CD4-positive, alpha-beta T cell (primary cell): Measurements from ENCODE around the gene RLIM. TPM values are rescaled to one million over a fixed set of nuclear protein-coding genes. Genes with fewer than 3 reads are reported as not detected.
"Not testable (repeated sequence)": the region's sequence is repeated elsewhere in the genome, so short reads cannot be mapped to it uniquely, and the experiment has no call there.

Experiments
- ATAC-seq: fragments of 200-7000 bp; cut with Tn5 transposase; one replicate; pipeline ENCODE4 v1.10.0; 2022; ENCODE audit warnings: mild to moderate bottlenecking; ENCODE audit not compliant: poor library complexity
- CTCF ChIA-PET: fragments of 350-600 bp; sonication (Branson Sonifier 250); formaldehyde crosslinking; loops from one replicate; lab custom pipeline; 2021; ENCODE audit warnings: antibody characterized with exemption, inconsistent platforms; lab: Charles Lee
- POLR2A ChIA-PET: fragments of 350-600 bp; sonication (Branson Sonifier 250); formaldehyde crosslinking; loops from one replicate; lab custom pipeline; 2021; ENCODE audit warnings: antibody characterized with exemption, inconsistent platforms; lab: Charles Lee
- DNase-seq, 14 experiments: peaks; one replicate each; pipeline ENCODE4 v3.0.0-alpha.2; 2013 to 2020; ENCODE audit warnings: mixed read lengths in 2 of 14
- H3K27ac ChIP-seq, 2 donors: one replicate each; pipeline versions ENCODE4 v1.5.1 to v1.7.0; 2013; ENCODE audit warnings: low read length in 2 of 2, low read depth in 1 of 2, mild to moderate bottlenecking in 1 of 2
- H3K27me3 ChIP-seq, 2 experiments: 1 replicate in 1 of 2; 2 replicates in 1 of 2; pipeline versions ENCODE4 v1.6.1 to v1.7.0; 2013; ENCODE audit warnings: low read length in 2 of 2, control low read depth in 1 of 2, mild to moderate bottlenecking in 1 of 2, moderate library complexity in 1 of 2; ENCODE audit not compliant: insufficient read depth in 2 of 2, control insufficient read depth in 1 of 2
- H3K36me3 ChIP-seq: one replicate; pipeline ENCODE4 v1.6.1; 2013; ENCODE audit warnings: low read length, control low read depth; ENCODE audit not compliant: insufficient read depth
- H3K4me1 ChIP-seq: one replicate; pipeline ENCODE4 v1.6.1; 2013; ENCODE audit warnings: low read length, control low read depth; ENCODE audit not compliant: insufficient read depth
- H3K4me3 ChIP-seq: one replicate; pipeline ENCODE4 v1.5.1; 2013; ENCODE audit warnings: mild to moderate bottlenecking, low read length, moderate library complexity
- H3K9me3 ChIP-seq, 2 experiments: 1 replicate in 1 of 2; 2 replicates in 1 of 2; pipeline versions ENCODE4 v1.6.1 to v1.7.0; 2013; ENCODE audit warnings: low read length in 2 of 2, mild to moderate bottlenecking in 2 of 2, control low read depth in 1 of 2, moderate library complexity in 1 of 2; ENCODE audit not compliant: control insufficient read depth in 1 of 2, insufficient read depth in 1 of 2
- H3K27ac Mint-ChIP-seq: one replicate; pipeline ENCODE4 v1.8.0; 2020; ENCODE audit warnings: mixed read lengths
- H3K27me3 Mint-ChIP-seq: one replicate; pipeline ENCODE4 v1.8.0; 2021; ENCODE audit warnings: mixed read lengths
- H3K36me3 Mint-ChIP-seq: one replicate; pipeline ENCODE4 v1.8.0; 2021; ENCODE audit warnings: low read depth, mixed read lengths
- H3K4me1 Mint-ChIP-seq: one replicate; pipeline ENCODE4 v1.8.0; 2021; ENCODE audit warnings: low read depth, mixed read lengths
- H3K4me3 Mint-ChIP-seq: one replicate; pipeline ENCODE4 v1.8.0; 2020; ENCODE audit warnings: mild to moderate bottlenecking, mixed read lengths
- H3K9me3 Mint-ChIP-seq: one replicate; pipeline ENCODE4 v1.8.0; 2020; ENCODE audit warnings: mixed read lengths
- CTCF ChIP-seq: fragments of 200-600 bp; IDR thresholded peaks from one replicate; pipeline ENCODE4 v1.8.0; 2022; ENCODE audit warnings: antibody characterized with exemption, mild to moderate bottlenecking
- intact Hi-C, 2 experiments: fragments of 100-400 bp; cut with DNase I in 1 of 2; cut with micrococcal nuclease in 1 of 2; formaldehyde crosslinking; loops; one replicate each; pipeline versions ENCODE4 v1.15.1 to v1.9.0; 2023 to 2025; cut with DNase I, micrococcal nuclease
- polyA plus RNA-seq, 2 donors: library from polyadenylated mRNA; unstranded; fragments of 120-200 nt; gene quantifications; one replicate each; pipeline ENCODE4 v1.2.1, GENCODE V29; 2013
- total RNA-seq, 174 experiments: library from RNA in 2 of 174; stranded (reverse) in 2 of 174; gene quantifications; one replicate each; pipeline ENCODE4 v1.2.3 and lab custom pipeline; 2021 to 2026

RLIM gene
- total RNA-seq = 10 to 100 TPM; 71.0 to 73.6 TPM
- 13.3 TPM for polyA plus RNA-seq (2013, experiment 1 of 2)
- 16.4 TPM for polyA plus RNA-seq (2013, experiment 2 of 2)
- total RNA-seq (lab: John Stamatoyannopoulos, UW) = 129 to 550 (median 194) reads per million in 172 experiments

- DNase-seq (peak; percentile 83 to 97 (median 88)), ATAC-seq (peak; percentile 88)
- Histone ChIP-seq H3K27me3 (no peaks in the 10 kb centered on the region), H3K4me3 (peak within 1 kb of the TSS; percentile 90), H3K9me3 (no peaks in the 10 kb centered on the region), H3K4me1 (peaks cover 6% of the 10 kb centered on the region), H3K36me3 (peaks cover 5% of the 10 kb centered on the region), H3K27ac (peak within 1 kb of the TSS; percentile 95 to 100)
- Mint-ChIP-seq H3K4me3 (peak within 1 kb of the TSS; percentile 99), H3K27me3 (no peaks in the 10 kb centered on the region), H3K36me3 (peaks cover 26% of the 10 kb centered on the region), H3K27ac (peak within 1 kb of the TSS; percentile 95), H3K4me1 (peaks cover 25% of the 10 kb centered on the region), H3K9me3 (no peaks in the 10 kb centered on the region)
- POLR2A ChIA-PET = interaction anchor here (0.6 to 3.0 kb wide), 15 partner anchors 13 to 1558 kb away, joined by 3 to 21 read pairs (median 4); partner anchors contain the start of genes NAP1L2, PBDC1, SLC16A2 and UPRT
- CTCF ChIA-PET = no interaction called here
- intact Hi-C loops = loop anchor here (2.0 to 10.0 kb wide), 4 partner anchors 322 to 1560 kb away; partner anchors contain the start of genes ABCB7 (in 1 of the 2) and PBDC1 (in 1 of the 2)
- no peak for TF ChIP-seq CTCF
Observed at GRCh38 chrX:74614093-74614909, at the start of gene RLIM. Gene RLIM (minus strand): TSS chrX:74614624. CDS start chrX:74595977, 18,647 bp downstream.

- ATAC-seq (no peak), DNase-seq (no peak)
- Mint-ChIP-seq H3K4me3 (no peak overlapping the region), H3K9me3 (no peaks in the 10 kb centered on the region), H3K27me3 (no peaks in the 10 kb centered on the region), H3K27ac (no peak overlapping the region), H3K4me1 (no peaks in the 10 kb centered on the region), H3K36me3 (no peaks in the 10 kb centered on the region)
- POLR2A ChIA-PET = no interaction called here
- Histone ChIP-seq H3K27me3 (no peaks in the 10 kb centered on the region), H3K9me3 (no peaks in the 10 kb centered on the region), H3K4me1 (no peaks in the 10 kb centered on the region), H3K36me3 (no peaks in the 10 kb centered on the region), H3K4me3 (no peak overlapping the region), H3K27ac (no peak overlapping the region)
- CTCF ChIA-PET = no interaction called here
- intact Hi-C loops = no loop called here
- TF ChIP-seq CTCF = no peak
Observed at GRCh38 chrX:74656079-74656745, 41.8 kb upstream of the RLIM start.

GRCh38 chrX:74654953-74655352 lies 40.5 kb upstream of the RLIM start:
- H3K36me3 Mint-ChIP-seq, POLR2A ChIA-PET, H3K27ac ChIP-seq, CTCF ChIA-PET, H3K36me3 ChIP-seq, H3K4me1 Mint-ChIP-seq, H3K4me1 ChIP-seq, ATAC-seq, H3K4me3 Mint-ChIP-seq, DNase-seq, H3K27me3 Mint-ChIP-seq, H3K27me3 ChIP-seq, H3K4me3 ChIP-seq, H3K27ac Mint-ChIP-seq, H3K9me3 ChIP-seq, H3K9me3 Mint-ChIP-seq, intact Hi-C loops: not testable (repeated sequence)
